ENCODE data around the gene DIP2B.

Gene DIP2B

DNA sequence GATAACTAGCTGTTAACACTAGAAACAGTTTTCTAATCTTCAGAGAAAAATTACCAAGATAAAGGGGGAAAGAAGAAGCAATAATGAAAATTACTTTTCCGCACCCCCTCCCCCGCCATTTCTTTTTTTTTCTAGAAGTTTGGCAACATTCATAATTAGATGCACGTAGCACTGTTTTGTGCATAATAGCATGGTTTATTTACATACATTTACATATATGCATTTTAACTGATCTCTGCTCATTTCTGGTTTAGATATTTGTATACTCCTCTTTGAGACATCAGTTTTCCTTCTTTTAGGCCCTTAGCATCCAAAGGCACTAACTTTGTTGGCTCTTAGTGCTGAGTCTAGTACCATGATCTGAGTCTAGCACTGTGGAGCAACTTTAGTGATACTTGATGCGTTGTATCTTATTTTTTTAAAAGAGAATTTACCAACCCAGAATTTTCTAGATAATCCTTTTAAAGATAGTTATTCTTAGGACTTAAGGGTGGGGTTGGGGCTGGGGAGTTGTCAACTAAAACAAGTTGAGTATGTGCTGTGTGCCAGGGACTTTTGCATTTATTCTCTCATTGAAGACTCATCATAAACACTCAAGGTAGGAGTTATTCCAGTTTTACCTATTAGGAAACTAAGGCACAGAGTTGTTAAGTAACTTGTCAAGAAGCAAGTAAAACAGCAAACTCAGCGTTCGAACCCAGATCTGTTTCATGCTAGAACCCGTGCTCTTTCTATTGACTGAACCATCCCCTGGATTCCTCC is 110.5 kb downstream of the DIP2B start:
- H3K27me3 ChIP-seq (ENCODE audit: insufficient read depth, low read depth): no peaks in the 10 kb centered on the region
- no peaks in the 10 kb centered on the region for H3K79me2 ChIP-seq (ENCODE audit: insufficient read depth, low read depth)
- no peaks in the 10 kb centered on the region for H4K20me1 ChIP-seq (ENCODE audit: insufficient read depth)
- TF ChIP-seq, protein P1, sequence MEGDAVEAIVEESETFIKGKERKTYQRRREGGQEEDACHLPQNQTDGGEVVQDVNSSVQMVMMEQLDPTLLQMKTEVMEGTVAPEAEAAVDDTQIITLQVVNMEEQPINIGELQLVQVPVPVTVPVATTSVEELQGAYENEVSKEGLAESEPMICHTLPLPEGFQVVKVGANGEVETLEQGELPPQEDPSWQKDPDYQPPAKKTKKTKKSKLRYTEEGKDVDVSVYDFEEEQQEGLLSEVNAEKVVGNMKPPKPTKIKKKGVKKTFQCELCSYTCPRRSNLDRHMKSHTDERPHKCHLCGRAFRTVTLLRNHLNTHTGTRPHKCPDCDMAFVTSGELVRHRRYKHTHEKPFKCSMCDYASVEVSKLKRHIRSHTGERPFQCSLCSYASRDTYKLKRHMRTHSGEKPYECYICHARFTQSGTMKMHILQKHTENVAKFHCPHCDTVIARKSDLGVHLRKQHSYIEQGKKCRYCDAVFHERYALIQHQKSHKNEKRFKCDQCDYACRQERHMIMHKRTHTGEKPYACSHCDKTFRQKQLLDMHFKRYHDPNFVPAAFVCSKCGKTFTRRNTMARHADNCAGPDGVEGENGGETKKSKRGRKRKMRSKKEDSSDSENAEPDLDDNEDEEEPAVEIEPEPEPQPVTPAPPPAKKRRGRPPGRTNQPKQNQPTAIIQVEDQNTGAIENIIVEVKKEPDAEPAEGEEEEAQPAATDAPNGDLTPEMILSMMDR (conservative IDR thresholded peaks at IDR 0.05; ENCODE audit: low read depth, low read length): no peak
- H3K9ac ChIP-seq: no peak overlapping the region
- H3K4me1 ChIP-seq (ENCODE audit: low read depth, poor library complexity, severe bottlenecking): no peaks in the 10 kb centered on the region
- no peak overlapping the region for H3K27ac ChIP-seq
- no peak overlapping the region for H3K4me3 ChIP-seq (IDR thresholded peaks at IDR 0.05; ENCODE audit: insufficient read depth, low read depth, low read length)
- no peak overlapping the region for H3K4me2 ChIP-seq
- H3K36me3 ChIP-seq (ENCODE audit: insufficient read depth): no peaks in the 10 kb centered on the region
- H2AFZ ChIP-seq (ENCODE audit: low read depth): no peak overlapping the region

DNA sequence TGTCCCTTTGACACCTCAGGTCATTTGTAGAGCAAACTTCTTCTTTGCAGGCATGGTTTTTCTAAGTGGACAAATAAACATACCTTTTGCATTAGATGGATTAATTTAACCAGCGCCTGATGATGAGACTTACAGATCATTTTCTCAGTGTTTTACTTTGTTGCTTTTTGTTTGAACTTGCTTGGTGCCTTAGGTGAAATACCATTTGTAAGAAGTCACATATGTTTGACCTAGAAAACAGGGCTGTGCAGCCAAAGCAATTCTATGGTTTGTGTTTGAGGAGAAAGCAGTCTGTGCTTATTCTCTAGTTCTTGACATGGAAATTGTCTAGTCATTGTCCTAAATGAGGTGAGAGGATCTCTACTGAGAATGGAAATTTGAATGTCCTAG is 111.1 kb downstream of the DIP2B start:
- no peaks in the 10 kb centered on the region for H3K79me2 ChIP-seq (ENCODE audit: insufficient read depth, low read depth)
- H3K9ac ChIP-seq: no peak overlapping the region
- TF ChIP-seq, protein P1 (conservative IDR thresholded peaks at IDR 0.05; ENCODE audit: low read depth, low read length): no peak
- no peaks in the 10 kb centered on the region for H3K27me3 ChIP-seq (ENCODE audit: insufficient read depth, low read depth)
- no peak overlapping the region for H3K4me3 ChIP-seq (IDR thresholded peaks at IDR 0.05; ENCODE audit: insufficient read depth, low read depth, low read length)
- H4K20me1 ChIP-seq (ENCODE audit: insufficient read depth): no peaks in the 10 kb centered on the region
- no peak overlapping the region for H3K27ac ChIP-seq
- H2AFZ ChIP-seq (ENCODE audit: low read depth): no peak overlapping the region
- no peaks in the 10 kb centered on the region for H3K4me1 ChIP-seq (ENCODE audit: low read depth, poor library complexity, severe bottlenecking)
- H3K4me2 ChIP-seq: no peak overlapping the region
- H3K36me3 ChIP-seq (ENCODE audit: insufficient read depth): no peaks in the 10 kb centered on the region

DNA sequence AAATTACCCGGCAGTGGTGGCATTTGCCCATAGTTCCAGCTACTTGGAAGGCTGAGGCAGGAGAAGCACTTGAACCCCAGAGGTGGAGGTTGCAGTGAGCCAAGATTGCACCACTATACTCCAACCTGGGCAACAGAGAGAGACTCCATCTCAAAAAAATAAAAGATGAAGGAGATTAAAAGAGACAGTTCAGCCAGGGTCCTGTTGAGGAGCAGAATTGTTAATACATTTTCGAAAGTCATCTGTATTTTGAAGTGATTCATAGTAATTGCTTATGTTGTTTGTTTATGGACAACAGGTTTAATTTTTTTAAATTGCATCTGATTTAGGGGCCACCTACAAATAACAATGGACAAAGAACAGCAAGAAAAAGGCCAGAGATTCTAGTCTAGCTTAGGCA is 112.9 kb downstream of the DIP2B start:
- Histone ChIP-seq H3K4me1 (ENCODE audit: low read depth, poor library complexity, severe bottlenecking) (no peaks in the 10 kb centered on the region), H4K20me1 (ENCODE audit: insufficient read depth) (no peaks in the 10 kb centered on the region), H2AFZ (ENCODE audit: low read depth) (no peak overlapping the region), H3K4me3 (IDR thresholded peaks at IDR 0.05; ENCODE audit: insufficient read depth, low read depth, low read length) (no peak overlapping the region), H3K9ac (no peak overlapping the region), H3K4me2 (no peak overlapping the region), H3K79me2 (ENCODE audit: insufficient read depth, low read depth) (no peaks in the 10 kb centered on the region; the same call in 1 of the 2 replicates), H3K36me3 (ENCODE audit: insufficient read depth) (no peaks in the 10 kb centered on the region), H3K27me3 (ENCODE audit: insufficient read depth, low read depth) (no peaks in the 10 kb centered on the region), H3K27ac (no peak overlapping the region)
- TF ChIP-seq, protein P1 (conservative IDR thresholded peaks at IDR 0.05; ENCODE audit: low read depth, low read length): no peak

DNA sequence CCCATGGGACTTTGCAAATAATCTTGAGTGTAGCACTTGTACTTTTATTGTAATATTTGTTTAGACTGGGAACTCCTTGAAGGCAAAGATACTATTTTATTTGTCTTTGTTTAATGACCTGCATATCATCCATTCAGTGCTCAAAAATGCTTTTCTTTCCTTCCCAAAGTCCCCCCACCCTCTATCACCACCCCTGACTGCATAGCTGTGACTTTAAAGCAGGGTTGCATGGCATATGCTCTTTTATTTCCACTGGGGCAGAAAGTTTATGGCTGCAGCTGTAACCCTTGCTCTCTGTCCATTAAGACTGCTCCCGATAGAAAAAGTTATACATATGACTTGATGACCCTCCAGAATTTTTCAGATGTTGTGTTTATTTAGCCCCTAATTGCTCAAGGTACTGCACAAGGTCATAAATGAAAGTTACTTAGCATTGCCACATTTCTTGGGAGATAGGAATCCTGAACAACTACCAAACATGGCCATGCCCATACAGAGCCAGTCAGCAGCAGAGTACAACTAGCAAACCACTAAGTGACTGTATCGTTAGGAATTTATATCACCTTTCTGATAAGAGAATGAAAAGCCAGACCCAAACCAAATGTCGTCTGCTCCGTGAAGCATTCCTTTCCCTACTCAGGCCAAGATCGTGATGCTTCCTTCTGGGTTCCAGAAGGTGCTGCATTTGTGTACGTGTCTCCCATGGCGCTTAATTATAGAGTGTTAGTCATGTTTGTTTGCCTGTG is 114.3 kb downstream of the DIP2B start:
- Histone ChIP-seq H2AFZ (ENCODE audit: low read depth) (no peak overlapping the region), H3K4me1 (ENCODE audit: low read depth, poor library complexity, severe bottlenecking) (no peaks in the 10 kb centered on the region), H3K27me3 (ENCODE audit: insufficient read depth, low read depth) (no peaks in the 10 kb centered on the region), H3K36me3 (ENCODE audit: insufficient read depth) (no peaks in the 10 kb centered on the region), H3K79me2 (ENCODE audit: insufficient read depth, low read depth) (no peaks in the 10 kb centered on the region; the same call in 1 of the 2 replicates), H4K20me1 (ENCODE audit: insufficient read depth) (no peaks in the 10 kb centered on the region), H3K4me3 (IDR thresholded peaks at IDR 0.05; ENCODE audit: insufficient read depth, low read depth, low read length) (no peak overlapping the region), H3K27ac (no peak overlapping the region), H3K9ac (no peak overlapping the region), H3K4me2 (no peak overlapping the region)
- TF ChIP-seq, protein P1 (conservative IDR thresholded peaks at IDR 0.05; ENCODE audit: low read depth, low read length): no peak

All from KMS-11 (cell line).